GM19193 (cell line): Measurements from ENCODE around the gene DKK1.

Source experiments
- POLR2A ChIP-seq: IDR thresholded peaks from 4 replicates; pipeline ENCODE4 v1.6.1; 2011; ENCODE audit not compliant: insufficient read depth, insufficient read length; ENCODE audit errors: extremely low read depth

Gene DKK1

DNA sequence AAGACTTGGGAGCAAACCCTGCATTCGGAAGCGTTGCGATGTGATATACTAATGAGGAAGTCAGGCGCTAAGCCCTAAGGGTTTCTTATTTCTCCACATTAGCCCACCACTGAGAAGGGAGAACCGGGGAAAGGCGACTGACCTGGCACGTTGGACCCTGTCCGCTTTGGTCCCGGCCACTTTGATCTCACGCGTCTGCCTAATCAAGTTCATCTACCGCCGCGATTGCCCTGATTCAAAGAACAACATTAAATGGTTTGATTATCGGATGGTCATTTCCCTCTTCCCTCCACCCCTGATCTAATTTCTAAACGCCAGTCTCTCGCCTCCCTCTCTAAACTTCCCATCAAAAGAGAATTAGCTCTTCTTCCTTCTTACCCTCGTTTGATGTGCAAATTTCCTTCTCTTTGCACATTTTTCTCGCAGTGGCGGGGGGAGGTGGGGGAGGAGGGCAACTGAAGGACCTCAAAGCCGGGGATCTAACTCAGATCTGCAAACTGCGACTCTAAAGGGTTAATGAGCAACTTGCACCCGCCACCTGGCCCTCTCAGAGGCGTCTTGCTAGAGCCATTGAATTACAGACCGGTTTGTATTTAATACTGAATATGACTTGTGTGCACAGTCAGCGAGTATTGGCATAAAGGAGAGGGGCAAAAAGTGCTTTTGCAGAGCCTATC is 687 bp upstream of the DKK1 start:
- TF ChIP-seq POLR2A: no peak

DNA sequence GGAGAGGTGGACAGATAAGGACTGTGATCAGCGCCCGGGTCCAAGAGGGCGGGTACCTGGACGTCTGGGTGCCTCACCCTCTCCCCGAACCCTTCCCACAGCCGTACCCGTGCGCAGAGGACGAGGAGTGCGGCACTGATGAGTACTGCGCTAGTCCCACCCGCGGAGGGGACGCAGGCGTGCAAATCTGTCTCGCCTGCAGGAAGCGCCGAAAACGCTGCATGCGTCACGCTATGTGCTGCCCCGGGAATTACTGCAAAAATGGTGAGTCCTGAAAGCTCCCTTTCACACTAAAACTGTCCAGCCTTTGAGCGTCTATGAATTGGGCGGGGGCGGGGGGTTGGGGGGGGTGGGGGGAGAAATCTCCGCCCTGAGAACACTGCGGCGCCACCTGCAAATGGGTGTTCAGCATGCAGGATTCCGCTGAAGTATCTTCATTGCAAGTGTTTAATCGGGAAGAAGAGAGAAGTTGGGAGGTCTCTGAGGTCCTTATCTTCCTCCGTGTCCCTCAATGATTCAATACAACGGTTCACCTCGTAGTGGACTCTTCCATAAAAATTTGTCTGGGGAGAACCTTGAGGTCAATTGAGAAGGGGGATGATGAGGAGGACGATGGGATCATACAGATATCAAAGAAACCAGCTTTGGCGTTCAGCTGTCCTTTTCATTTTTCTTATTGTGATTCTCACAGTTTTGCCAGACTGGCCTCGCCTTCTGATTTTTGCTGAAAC is 906 bp downstream of the DKK1 start:
- TF ChIP-seq POLR2A: no peak

DNA sequence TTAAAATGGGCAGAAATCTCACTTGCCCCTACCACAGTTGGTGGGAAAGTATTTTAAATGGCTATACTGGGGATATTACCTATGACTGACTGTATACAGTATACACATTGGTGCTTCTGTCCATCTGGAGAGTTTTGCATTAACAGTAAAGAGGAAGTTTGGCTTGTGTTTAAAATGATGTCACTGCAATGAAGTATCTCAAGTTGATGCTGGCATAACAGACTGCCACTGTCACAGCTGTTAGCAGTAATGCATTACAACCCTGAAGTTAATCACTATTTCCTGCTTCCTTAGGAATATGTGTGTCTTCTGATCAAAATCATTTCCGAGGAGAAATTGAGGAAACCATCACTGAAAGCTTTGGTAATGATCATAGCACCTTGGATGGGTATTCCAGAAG is 1.9 kb downstream of the DKK1 start:
- TF ChIP-seq POLR2A: no peak

DNA sequence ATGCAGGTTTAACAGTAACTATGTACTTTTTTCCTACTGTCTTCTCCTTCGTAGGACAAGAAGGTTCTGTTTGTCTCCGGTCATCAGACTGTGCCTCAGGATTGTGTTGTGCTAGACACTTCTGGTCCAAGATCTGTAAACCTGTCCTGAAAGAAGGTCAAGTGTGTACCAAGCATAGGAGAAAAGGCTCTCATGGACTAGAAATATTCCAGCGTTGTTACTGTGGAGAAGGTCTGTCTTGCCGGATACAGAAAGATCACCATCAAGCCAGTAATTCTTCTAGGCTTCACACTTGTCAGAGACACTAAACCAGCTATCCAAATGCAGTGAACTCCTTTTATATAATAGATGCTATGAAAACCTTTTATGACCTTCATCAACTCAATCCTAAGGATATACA is 2.4 kb downstream of the DKK1 start:
- TF ChIP-seq POLR2A: no peak

DNA sequence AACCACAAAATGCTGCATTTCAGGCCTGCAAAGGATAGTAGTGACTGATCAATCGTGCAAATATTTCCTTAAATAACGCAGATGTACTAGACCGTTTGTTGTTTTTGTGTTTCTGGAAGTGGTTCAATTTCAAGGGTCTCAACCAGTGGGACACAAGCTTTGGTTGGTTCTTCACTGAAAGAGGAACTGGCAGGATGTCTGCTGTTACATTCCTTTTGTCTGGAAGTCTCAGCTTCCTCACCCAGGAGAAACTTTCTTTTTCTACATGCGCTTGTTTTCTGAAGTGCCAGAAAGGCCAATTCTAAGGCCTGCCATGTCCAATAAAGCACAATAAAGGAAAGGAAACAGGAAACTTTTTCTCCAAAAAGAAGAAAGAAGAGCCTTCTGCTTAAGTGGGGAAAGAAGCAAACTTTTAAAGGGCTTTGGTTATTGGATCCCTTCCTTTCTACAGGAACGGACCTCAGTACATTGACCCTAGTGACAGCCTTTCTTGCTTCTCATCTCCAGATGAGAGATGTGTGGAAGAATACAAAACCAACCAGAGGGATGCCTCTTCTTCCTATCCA is 4.1 kb downstream of the DKK1 start:
- no peak for TF ChIP-seq POLR2A

DNA sequence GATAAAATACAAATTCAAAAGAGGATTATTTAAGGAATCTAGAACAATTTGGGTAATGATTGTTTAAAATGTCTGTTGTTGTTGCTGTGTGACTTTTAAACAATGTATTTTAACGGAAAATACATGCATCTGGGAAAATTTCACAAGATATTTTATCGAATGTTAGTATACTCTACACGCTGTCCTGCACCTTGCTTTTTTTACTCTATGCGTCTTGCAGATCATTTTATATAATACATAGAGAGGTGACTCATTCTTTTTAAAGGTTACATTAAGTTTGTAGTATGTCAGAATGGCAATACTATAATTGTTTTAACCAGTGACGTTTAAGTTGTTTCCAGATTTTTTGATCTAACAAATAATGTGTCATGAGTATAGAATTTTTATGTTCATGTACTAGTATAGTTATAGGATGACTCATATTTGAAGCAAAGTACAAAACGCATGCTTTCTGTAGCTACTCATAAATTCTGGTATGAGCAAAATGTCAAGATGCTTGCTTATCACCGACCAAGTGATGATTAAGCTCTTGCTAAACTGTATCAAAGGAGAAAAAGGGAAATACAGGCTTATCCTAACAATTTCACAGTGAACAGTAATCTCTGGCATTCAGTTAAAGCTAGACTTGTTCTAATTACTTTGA is 4.9 kb downstream of the DKK1 start:
- TF ChIP-seq POLR2A: no peak

DNA sequence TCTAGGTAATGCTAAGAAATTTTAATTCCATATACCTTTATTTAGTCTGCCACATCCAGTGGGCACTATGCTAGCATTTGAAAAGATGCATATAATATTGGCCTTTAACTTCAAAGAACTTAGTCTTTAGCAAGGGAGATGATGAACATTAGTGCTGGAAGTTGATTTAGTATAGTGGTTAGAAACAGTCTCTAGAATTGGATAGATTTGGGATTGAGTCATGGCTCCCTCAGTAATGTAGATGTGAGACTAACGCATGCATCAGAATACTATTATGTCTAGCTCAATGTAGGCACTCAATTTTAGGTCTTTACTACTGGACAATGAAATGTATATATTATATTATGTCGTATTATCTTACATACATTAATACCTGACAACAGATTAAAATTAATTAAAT is 5.8 kb downstream of the DKK1 start:
- no peak for TF ChIP-seq POLR2A

DNA sequence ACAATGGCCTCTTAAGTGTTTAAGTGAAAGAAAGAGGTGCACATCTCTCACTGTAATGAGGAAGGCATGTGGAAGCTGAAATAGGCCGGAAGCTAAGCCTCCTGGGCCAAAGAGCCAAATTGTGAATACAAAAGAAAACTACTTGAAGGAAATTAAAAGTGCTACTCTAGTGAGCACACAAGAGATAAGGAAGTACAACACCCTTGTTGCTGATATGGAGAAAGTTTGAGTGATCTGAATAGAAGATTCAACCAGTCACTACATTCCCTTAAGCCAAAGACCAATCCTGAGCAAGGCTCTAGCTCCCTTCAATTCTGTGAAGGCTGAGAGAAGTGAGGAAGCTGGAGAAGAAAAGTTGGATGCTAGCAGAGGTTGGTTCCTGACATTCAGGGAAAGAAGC is 8.2 kb downstream of the DKK1 start:
- TF ChIP-seq POLR2A: no peak

DNA sequence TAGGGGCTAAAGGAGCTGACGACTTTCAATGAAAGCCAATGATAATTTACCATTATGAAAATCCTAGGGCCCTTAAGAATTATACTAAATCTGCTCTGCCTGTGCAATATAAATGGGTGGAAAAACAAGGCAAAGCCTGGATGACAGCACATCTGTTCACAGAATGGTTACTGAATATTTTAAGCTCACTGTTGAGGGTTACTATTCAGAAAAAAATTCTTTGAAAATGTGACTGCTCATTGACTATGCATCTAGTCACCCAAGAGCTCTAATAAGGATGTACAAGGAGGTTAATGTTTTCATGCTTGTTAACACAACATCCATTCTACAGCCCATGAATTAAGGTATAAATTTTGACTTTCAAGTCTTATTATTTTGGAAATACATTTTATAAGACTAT is 8.9 kb downstream of the DKK1 start:
- TF ChIP-seq POLR2A: no peak

DNA sequence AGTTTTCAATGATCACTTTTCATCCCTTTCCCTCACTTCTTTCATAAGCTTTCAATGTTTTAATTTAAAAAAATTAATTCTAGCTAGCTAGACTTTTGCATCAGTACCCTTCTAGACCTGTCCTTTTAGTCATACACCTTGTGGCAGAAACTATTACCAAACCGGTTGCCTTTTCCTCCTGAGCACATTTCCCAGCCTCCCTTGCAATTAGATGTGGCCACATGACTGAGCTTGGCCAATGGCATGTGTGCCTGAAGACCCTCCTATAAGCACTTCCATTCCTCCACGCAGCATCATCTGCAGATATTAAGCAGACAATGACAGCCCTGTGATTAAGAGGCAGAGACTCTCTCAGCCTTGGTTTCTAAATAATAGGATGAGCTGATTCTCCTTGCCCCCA is 12.3 kb downstream of the DKK1 start:
- no peak for TF ChIP-seq POLR2A

DNA sequence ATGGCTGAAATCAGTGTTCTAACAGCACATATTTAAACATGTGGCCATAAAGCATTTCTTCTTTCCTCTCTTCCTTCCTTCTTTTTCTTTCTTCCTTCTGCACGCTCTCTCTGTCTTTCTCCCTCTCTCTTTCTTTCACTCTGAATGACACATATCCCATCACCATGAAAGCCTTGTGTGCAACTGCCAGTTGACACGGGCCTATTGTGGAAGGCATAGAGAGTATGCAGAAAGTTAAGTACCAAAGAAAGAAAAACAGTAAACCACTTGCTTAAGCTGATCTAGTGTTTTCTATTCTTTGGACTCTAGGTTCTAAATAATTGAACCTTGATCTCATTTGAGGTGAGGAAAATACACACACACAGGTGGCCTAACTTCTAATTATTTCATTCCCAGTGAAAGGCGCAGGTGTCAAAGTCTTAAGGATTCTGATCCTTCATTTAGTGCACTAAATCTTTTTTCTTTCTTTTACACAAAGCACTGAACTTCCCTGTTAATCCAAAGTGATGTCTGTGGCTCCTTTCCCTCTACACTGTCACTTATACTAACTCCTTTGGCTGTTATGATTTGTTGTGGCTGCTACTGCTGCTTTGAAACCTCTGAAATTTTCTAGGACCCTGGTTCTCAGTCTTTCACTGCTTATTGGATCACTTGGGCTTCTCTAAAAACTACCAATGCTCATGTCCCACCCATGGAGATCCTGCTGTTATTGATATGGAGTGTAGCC is 17.7 kb downstream of the DKK1 start:
- TF ChIP-seq POLR2A: no peak

DNA sequence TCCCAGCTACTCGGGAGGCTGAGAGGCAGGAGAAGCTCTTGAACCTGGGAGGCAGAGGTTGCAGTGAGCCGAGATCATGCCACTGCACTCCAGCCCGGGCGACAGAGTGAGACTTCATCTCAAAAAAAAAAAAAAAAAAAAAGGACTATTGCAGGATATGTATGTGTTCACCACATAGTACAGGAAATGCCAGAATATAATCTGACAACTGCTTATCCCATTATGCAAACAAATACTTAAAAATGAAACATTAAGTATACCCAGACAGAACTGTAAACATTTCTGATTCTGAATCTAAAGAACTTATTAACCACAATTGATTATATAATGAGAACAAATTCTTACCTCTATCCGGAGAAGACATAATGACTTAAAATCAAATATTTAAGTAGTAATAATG is 18.7 kb downstream of the DKK1 start:
- TF ChIP-seq POLR2A: no peak

DNA sequence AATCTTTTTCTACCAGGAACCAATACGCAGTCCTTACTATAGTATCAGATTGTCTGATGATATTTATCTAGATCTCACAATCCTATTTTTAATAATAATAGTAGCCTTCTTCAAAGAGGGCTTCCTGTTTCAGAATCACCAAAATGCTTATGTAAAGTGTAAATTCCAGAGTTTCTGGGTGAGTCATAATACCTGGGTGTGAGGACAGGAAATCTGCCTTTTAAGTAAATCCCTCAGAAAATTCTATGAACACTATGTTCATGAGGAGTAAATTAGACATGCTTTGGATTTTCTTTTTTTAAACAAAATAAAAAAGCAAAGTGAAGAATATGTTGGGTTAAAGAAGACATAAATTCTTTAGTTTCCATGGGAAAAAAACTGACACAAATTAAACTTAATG is 20.5 kb downstream of the DKK1 start:
- no peak for TF ChIP-seq POLR2A

DNA sequence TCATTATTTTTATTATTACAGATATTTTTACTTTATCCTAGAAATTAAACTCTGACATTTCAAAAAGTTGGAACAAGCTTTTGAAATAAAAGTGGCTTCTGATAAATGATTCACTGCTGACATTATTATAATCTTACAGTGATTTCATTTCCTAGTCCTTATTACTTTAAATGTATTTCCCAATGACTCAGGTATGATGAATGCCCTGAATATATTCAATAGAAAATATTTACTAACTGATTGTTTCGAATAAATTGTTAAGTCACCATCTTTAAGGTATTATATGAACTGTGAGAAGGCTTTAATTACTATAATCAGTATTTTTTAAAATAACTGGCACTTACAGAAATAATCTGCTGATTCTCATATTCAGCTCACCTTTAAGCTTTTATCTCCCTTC is 21.6 kb downstream of the DKK1 start:
- no peak for TF ChIP-seq POLR2A

DNA sequence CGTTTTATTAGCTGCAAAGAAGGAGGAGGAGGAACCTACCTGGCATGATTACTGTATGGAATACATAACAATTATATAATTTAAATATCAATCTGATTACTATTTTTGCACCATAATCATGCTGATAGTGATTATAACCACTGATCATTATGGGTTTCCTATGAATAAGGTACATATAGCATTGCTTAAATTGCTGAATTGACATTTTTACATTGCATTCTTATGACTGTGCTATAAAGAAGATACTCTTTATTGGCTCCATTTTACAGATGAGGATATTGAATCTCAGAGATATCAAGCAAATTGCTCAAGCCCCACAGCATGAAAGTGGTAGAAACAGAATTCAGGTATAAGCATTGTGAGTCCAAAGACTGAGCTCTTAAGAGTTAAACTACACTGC is 23.1 kb downstream of the DKK1 start:
- TF ChIP-seq POLR2A: no peak
